Thoracic aorta (tissue), 2 donors: ENCODE data around the gene GPSM1. TPM values are rescaled to one million over a fixed set of nuclear protein-coding genes. Genes with fewer than 3 reads are reported as not detected.

ENCODE experiments used
- ATAC-seq: fragments of 150-250 bp; one replicate; pipeline ENCODE4 v1.8.0; 2017; ENCODE audit warnings: low read depth; ENCODE audit not compliant: insufficient number of reproducible peaks, low FRiP score
- DNase-seq: peaks from one replicate; pipeline ENCODE4 v3.0.0-alpha.2; 2020; ENCODE audit warnings: low spot score
- H3K27ac ChIP-seq, 2 donors: fragments of 200-600 bp; sonication (generic); 1 replicate in 1 of 2; 2 replicates in 1 of 2; pipeline ENCODE4 v1.5.1; 2016; ENCODE audit warnings: mild to moderate bottlenecking in 2 of 2, moderate library complexity in 2 of 2
- H3K27me3 ChIP-seq: fragments of 200-600 bp; sonication (generic); replicated peaks from 2 replicates; pipeline ENCODE4 v1.6.0; 2016; ENCODE audit warnings: mild to moderate bottlenecking; ENCODE audit not compliant: insufficient read depth
- H3K36me3 ChIP-seq: fragments of 200-600 bp; sonication (generic); one replicate; pipeline ENCODE4 v1.5.1; 2016
- H3K4me1 ChIP-seq, 2 donors: fragments of 200-600 bp; sonication (generic); 1 replicate in 1 of 2; 2 replicates in 1 of 2; pipeline versions ENCODE4 v1.5.1 to v1.6.0; 2016; ENCODE audit warnings: low read depth in 2 of 2, mild to moderate bottlenecking in 1 of 2; ENCODE audit not compliant: control insufficient read depth in 1 of 2
- H3K4me3 ChIP-seq: fragments of 200-600 bp; sonication (generic); 2 replicates; pipeline ENCODE4 v1.5.1; 2016; ENCODE audit warnings: mild to moderate bottlenecking
- H3K9me3 ChIP-seq: fragments of 200-600 bp; sonication (generic); 2 replicates; pipeline ENCODE4 v1.5.1; 2016
- CTCF ChIP-seq: fragments of 200-600 bp; sonication (generic); IDR thresholded peaks from one replicate; pipeline ENCODE4 v1.5.1; 2019; ENCODE audit warnings: antibody characterized with exemption
- total RNA-seq, 2 donors: library from RNA; depleted of rRNA; stranded (reverse); fragments of >200 nt; gene quantifications; one replicate each; pipeline versions ENCODE4 v1.1.0 to v1.2.3, GENCODE V29; 2016

The GPSM1 gene
- total RNA-seq, 2 donors from 2014 or later: 29.2 to 33.6 TPM

DNA sequence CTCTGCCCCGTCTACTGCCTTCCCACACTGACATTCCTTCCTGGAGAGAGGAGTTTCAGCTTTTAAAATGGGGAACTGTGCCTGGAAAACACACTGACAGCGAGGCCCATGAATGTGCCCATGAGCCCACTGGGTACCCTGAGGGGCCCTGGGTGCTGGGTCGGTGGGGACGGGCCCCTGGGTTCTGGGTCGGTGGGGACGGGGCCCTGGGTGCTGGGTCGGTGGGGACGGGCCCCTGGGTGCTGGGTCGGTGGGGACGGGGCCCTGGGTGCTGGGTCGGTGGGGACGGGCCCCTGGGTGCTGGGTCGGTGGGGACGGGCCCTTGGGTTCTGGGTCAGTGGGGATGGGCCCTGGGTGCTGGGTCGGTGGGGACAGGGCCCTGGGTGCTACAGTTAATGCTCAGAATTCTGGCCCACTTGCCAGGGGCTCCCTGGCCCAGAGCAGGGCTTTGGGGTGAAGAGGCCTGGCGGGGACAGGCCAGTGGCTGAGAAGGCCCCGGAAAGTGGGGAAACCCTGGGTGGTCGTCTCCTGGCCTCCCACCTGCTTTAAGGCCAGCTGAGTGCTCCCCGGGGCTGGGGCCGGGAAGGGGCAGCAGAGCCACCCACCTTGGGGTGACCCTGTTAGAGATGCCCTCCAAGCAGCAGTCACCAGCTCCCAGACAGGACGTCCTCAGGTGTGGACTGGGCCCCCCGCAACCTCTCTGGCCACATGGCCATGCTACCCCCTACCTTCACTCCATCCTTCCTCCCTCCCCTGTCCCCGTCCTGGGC, 2.5 kb downstream of the GPSM1 start:
- Histone ChIP-seq H3K27me3 (no peaks in the 10 kb centered on the region), H3K27ac (no peak overlapping the region), H3K4me3 (no peak overlapping the region), H3K4me1 (peaks cover 24 to 36% of the 10 kb centered on the region in 2 donors), H3K36me3 (no peaks in the 10 kb centered on the region), H3K9me3 (no peaks in the 10 kb centered on the region)
- DNase-seq (no peak), ATAC-seq (no peak)
- TF ChIP-seq CTCF: no peak

GRCh38 chr9:136330406-136330990, 3.2 kb downstream of the GPSM1 start:
- no peaks in the 10 kb centered on the region for H3K9me3 ChIP-seq
- H3K27ac ChIP-seq: no peak overlapping the region
- H3K27me3 ChIP-seq: no peaks in the 10 kb centered on the region
- DNase-seq: no peak
- peaks cover 4% of the 10 kb centered on the region for H3K36me3 ChIP-seq
- H3K4me3 ChIP-seq: no peak overlapping the region
- peaks cover 24 to 36% of the 10 kb centered on the region in 2 donors for H3K4me1 ChIP-seq
- no peak for ATAC-seq
- TF ChIP-seq CTCF: no peak

- ATAC-seq: no peak
Measured at GRCh38 chr9:136331030-136331429, 3.7 kb downstream of the GPSM1 start.

DNA sequence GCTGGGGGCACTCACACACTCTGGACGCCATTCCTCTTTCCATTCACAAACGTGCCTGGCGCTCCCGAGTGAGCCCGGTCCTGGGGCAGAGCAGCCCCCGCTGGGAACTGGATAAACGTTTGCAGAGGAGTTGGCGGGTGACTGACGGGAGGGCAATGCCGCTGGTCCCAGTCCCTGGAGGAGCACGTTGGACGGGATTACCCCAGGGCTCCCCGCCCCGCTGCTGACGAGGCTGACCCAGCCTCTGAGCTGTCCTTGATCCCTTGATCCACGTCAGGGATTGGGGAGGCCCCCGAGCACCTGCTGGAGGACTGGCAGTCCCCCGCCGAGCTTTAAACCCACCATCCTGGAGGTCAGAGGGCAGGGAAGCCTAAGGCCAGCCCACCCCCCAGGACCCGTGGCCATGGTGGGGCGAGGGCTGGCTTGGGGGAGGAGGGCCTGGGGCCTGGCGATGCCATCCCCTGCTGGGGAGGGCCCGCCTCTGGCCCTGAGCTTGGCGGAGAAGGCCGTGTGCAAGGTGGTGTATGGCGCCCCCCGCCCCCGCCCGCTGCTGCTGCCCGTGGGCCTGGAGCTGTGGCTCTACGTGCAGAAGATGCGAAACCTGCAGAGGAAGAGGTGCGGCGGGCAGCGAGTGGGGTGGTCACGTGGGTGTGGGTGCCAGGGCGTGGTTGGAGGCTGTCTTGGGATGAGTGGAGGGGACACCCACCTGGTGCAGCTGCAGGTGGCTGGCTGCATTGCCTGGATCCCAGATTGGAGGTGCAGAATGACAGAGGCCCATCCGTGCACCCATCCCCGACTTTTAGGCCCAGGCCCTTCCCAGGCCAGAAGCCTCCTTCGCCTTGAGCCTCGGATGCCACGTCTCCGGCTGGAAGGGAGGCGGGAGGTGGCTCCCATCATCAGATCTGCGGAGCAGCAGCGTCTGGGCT, 4.5 kb downstream of the GPSM1 start:
- ATAC-seq: no peak
- Histone ChIP-seq H3K4me1 (peaks cover 14 to 24% of the 10 kb centered on the region in 2 donors), H3K9me3 (no peaks in the 10 kb centered on the region), H3K27ac (no peak overlapping the region), H3K27me3 (no peaks in the 10 kb centered on the region), H3K36me3 (peaks cover 14% of the 10 kb centered on the region), H3K4me3 (no peak overlapping the region)
- no peak for TF ChIP-seq CTCF
- DNase-seq: no peak

More at GRCh38 chr9:136331030-136331429, 3.7 kb downstream of the GPSM1 start:
- Histone ChIP-seq H3K9me3 (no peaks in the 10 kb centered on the region), H3K27me3 (no peaks in the 10 kb centered on the region), H3K4me3 (no peak overlapping the region), H3K4me1 (peaks cover 22 to 31% of the 10 kb centered on the region in 2 donors), H3K27ac (no peak overlapping the region), H3K36me3 (peaks cover 7% of the 10 kb centered on the region)
- no peak for DNase-seq
- no peak for TF ChIP-seq CTCF
